Liver (tissue), 9 donors: ENCODE results near the gene TM9SF3. TPM values are rescaled to one million over a fixed set of nuclear protein-coding genes. Genes with fewer than 3 reads are reported as not detected.

Experiments used
- DNase-seq: peaks from one replicate; pipeline ENCODE4 v3.0.0-alpha.2; 2017; ENCODE audit warnings: low spot score
- H3K27ac ChIP-seq, 2 donors: one replicate each; pipeline ENCODE4 v1.7.0; 2013; ENCODE audit warnings: inconsistent platforms in 2 of 2, low read length in 2 of 2, control low read depth in 1 of 2, low read depth in 1 of 2, mild to moderate bottlenecking in 1 of 2
- H3K27me3 ChIP-seq, 4 donors: one replicate each; pipeline versions ENCODE4 v1.6.1 to v1.7.0; 2013; ENCODE audit warnings: low read length in 3 of 4, inconsistent platforms in 1 of 4, mild to moderate bottlenecking in 1 of 4, moderate library complexity in 1 of 4; ENCODE audit not compliant: control insufficient read depth in 4 of 4, insufficient read depth in 4 of 4
- H3K36me3 ChIP-seq, 4 donors: one replicate each; pipeline versions ENCODE4 v1.6.1 to v1.7.0; 2013; ENCODE audit warnings: low read length in 3 of 4, mild to moderate bottlenecking in 3 of 4, low read depth in 1 of 4, moderate library complexity in 1 of 4; ENCODE audit not compliant: control insufficient read depth in 4 of 4, insufficient read depth in 3 of 4
- H3K4me1 ChIP-seq, 4 donors: one replicate each; pipeline versions ENCODE4 v1.6.1 to v1.7.0; 2013; ENCODE audit warnings: low read length in 3 of 4, mild to moderate bottlenecking in 3 of 4, moderate library complexity in 1 of 4; ENCODE audit not compliant: control insufficient read depth in 4 of 4, insufficient read depth in 4 of 4
- H3K4me3 ChIP-seq, 3 donors: one replicate each; pipeline versions ENCODE4 v1.6.1 to v1.7.0; 2013; ENCODE audit warnings: low read length in 3 of 3, control low read depth in 1 of 3, low read depth in 1 of 3, mild to moderate bottlenecking in 1 of 3
- H3K9ac ChIP-seq, 2 donors: one replicate each; pipeline ENCODE4 v1.7.0; 2013; ENCODE audit warnings: low read length in 2 of 2, mild to moderate bottlenecking in 2 of 2, moderate library complexity in 2 of 2, control low read depth in 1 of 2, low read depth in 1 of 2
- H3K9me3 ChIP-seq, 4 donors: one replicate each; pipeline versions ENCODE4 v1.6.1 to v1.7.0; 2013; ENCODE audit warnings: low read length in 3 of 4; ENCODE audit not compliant: control insufficient read depth in 4 of 4
- EGR1 ChIP-seq, 2 donors: IDR thresholded peaks; 2 replicates each; pipeline ENCODE4 v1.6.1; 2016 to 2018; ENCODE audit warnings: antibody characterized with exemption in 2 of 2, low read depth in 2 of 2
- FOXA1 ChIP-seq: IDR thresholded peaks from 2 replicates; pipeline ENCODE4 v1.6.1; 2016; ENCODE audit warnings: antibody characterized with exemption
- FOXA2 ChIP-seq: IDR thresholded peaks from 2 replicates; pipeline ENCODE4 v1.6.1; 2016; ENCODE audit warnings: antibody characterized with exemption
- HNF4A ChIP-seq, 2 donors: conservative IDR thresholded peaks; 2 replicates each; pipeline ENCODE4 v1.6.1; 2016; ENCODE audit warnings: antibody characterized with exemption in 2 of 2, mild to moderate bottlenecking in 2 of 2
- HNF4G ChIP-seq: IDR thresholded peaks from 2 replicates; pipeline ENCODE4 v1.6.1; 2016; ENCODE audit warnings: antibody characterized with exemption
- MAX ChIP-seq: IDR thresholded peaks from 2 replicates; pipeline ENCODE4 v1.6.1; 2016; ENCODE audit warnings: antibody characterized with exemption
- NR2F2 ChIP-seq: IDR thresholded peaks from 2 replicates; pipeline ENCODE4 v1.6.1; 2016; ENCODE audit warnings: antibody characterized with exemption
- RAD21 ChIP-seq, 2 donors: IDR thresholded peaks; 2 replicates each; pipeline ENCODE4 v1.6.1; 2016; ENCODE audit warnings: antibody characterized with exemption in 2 of 2, mild to moderate bottlenecking in 2 of 2
- RXRA ChIP-seq, 2 donors: IDR thresholded peaks; 2 replicates each; pipeline ENCODE4 v1.6.1; 2017 to 2018; ENCODE audit warnings: antibody characterized with exemption in 2 of 2, mild to moderate bottlenecking in 1 of 2
- SP1 ChIP-seq: IDR thresholded peaks from 2 replicates; pipeline ENCODE4 v1.6.1; 2018; ENCODE audit warnings: antibody characterized with exemption, mild to moderate bottlenecking
- TAF1 ChIP-seq: conservative IDR thresholded peaks from 2 replicates; pipeline ENCODE4 v1.6.1; 2016; ENCODE audit warnings: antibody characterized with exemption, mild to moderate bottlenecking
- YY1 ChIP-seq: IDR thresholded peaks from 2 replicates; pipeline ENCODE4 v1.6.1; 2016; ENCODE audit warnings: antibody characterized with exemption, mild to moderate bottlenecking
- ZBTB33 ChIP-seq: IDR thresholded peaks from 2 replicates; pipeline ENCODE4 v1.6.1; 2016; ENCODE audit warnings: antibody characterized with exemption
- WGBS: extraction: QIAGEN DNeasy Blood & Tissue Kit; methylation state at CpG from one replicate; pipeline ENCODE4 v1.1.7; 2013; 5-methylcytosine and 5-hydroxymethylcytosine counted together
- polyA plus RNA-seq, 2 donors: library from polyadenylated mRNA; stranded (reverse) in 1 of 2; unstranded in 1 of 2; fragments of 200-250 nt in 1 of 2; fragments of >200 nt in 1 of 2; fragmentation: Nextera tagmentation in 1 of 2; extraction: Ambion mirVana in 1 of 2; gene quantifications; one replicate each; pipeline versions ENCODE4 v1.2.1 to v1.2.3, GENCODE V29; 2013 to 2015
- total RNA-seq, 2 donors: library from RNA; depleted of rRNA; stranded (reverse); fragments of >200 nt; gene quantifications; one replicate each; pipeline ENCODE4 v1.2.3, GENCODE V29; 2014
- TF ChIP-seq, protein P1 (sequence below): fragments of 150-350 bp; IDR thresholded peaks from 2 replicates; pipeline ENCODE4 v1.5.1; 2017; ENCODE audit warnings: improper control_type of control experiment, low read depth, low read length; ENCODE audit not compliant: missing input control
- donor health status: healthy.
- donor health status: healthy.
- donor health status: healthy.
- donor health status: healthy.
- donor health status: healthy.

The TM9SF3 gene
- total and polyA plus RNA-seq, 4 donors: 20.5 to 115 (median 55.4) TPM

DNA sequence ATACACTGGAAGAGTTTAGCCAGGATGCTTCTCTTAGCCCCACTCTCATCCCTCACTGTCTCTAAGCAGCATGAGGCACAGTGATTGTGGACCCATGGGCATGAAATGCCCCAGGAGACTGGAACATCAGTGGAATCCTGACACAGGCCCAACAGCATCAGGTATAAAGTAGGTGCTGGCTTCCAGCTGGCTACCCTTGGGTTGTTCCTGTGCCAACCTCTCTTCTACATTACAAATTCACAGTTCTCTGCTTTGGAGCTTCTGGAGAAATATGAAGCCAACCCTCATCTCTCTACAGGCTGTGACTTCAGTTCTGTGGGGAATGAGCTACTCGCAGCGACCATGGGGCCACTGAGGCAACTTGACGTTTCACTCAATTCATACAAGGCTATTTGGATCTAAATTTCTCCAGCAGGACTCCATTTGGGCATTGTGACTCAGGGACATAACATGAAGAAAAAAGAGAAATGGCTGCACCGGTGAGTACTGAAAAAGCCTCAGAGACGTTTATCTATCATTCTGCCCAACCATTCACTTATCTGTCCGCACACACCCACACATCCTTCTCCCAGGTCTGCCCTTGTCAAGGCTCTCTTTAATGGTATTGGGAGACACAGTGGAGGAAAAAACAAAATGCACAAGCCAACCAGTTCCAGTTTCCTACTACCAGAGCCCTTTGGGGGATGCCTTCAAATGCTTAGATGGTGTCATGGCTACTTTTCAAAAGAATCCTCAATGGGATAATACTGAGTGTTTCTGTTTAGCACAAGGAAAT lies 35.4 kb upstream of the TM9SF3 start:
- Histone ChIP-seq H3K9me3 (no peaks in the 10 kb centered on the region), H3K4me1 (peaks cover 0 to 10% (median 5%) of the 10 kb centered on the region in 4 donors), H3K9ac (no peak overlapping the region), H3K27me3 (no peaks in the 10 kb centered on the region), H3K36me3 (peaks cover 14 to 77% (median 69%) of the 10 kb centered on the region in 4 donors), H3K27ac (no peak overlapping the region), H3K4me3 (no peak overlapping the region)
- WGBS: 92% methylated on average over 6 of the region's 6 CpGs
- DNase-seq: peak; percentile 69
- TF ChIP-seq EGR1 (IDR thresholded peaks at IDR 0.05; ENCODE audit: low read depth in 2 of 2) (no peak), RXRA (IDR thresholded peaks at IDR 0.05) (no peak), MAX (no peak), YY1 (no peak), NR2F2 (no peak), SP1 (no peak), ZBTB33 (no peak), RAD21 (IDR thresholded peaks at IDR 0.05) (no peak), TAF1 (no peak), FOXA2 (no peak)
- TF ChIP-seq, protein P1, sequence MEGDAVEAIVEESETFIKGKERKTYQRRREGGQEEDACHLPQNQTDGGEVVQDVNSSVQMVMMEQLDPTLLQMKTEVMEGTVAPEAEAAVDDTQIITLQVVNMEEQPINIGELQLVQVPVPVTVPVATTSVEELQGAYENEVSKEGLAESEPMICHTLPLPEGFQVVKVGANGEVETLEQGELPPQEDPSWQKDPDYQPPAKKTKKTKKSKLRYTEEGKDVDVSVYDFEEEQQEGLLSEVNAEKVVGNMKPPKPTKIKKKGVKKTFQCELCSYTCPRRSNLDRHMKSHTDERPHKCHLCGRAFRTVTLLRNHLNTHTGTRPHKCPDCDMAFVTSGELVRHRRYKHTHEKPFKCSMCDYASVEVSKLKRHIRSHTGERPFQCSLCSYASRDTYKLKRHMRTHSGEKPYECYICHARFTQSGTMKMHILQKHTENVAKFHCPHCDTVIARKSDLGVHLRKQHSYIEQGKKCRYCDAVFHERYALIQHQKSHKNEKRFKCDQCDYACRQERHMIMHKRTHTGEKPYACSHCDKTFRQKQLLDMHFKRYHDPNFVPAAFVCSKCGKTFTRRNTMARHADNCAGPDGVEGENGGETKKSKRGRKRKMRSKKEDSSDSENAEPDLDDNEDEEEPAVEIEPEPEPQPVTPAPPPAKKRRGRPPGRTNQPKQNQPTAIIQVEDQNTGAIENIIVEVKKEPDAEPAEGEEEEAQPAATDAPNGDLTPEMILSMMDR: no peak

DNA sequence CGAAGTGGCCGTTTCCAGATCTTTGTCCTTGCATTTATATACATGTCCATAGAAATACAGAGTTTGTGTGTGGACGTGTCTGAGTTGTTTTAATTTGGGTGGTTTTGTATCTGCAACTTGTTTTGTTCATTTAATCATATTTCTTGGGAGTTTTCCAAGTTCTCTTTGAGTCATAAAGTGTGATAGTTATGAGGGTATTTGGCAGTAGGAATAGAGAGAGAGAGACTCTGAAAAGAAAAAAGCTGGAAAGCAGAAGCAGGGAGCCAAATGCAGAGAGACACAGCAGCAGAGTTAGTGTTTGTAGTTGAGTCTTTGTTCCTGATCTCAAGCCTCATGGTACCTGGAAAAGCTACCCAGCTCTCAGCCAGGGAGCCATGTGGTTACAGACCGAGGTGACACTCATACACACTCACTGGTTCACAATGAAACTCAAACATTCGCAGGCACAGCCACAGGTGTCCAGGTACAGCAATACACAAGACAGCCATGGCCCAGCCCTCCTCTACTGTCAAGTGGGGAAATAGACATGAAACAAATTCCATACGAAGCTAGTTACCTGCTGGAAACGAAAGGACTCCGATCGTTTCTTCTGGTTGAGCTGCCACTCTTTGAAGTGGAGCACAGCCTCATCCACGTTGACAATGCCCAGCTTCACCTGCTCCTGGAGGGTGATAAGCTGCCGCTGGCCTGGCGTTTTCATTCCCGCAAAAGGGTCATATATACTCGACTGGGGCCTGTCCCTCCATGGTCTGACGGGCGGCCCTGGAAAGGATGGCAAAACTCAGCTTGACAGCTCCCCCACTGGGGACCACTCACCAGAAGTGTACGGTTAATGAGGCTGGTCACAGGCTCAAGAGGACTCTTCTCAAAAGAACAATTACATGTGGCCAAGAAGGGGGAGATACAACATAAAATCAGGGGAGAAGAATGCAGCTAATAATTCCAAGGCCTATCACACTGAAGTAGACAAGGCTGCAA lies 33.3 kb upstream of the TM9SF3 start:
- 84% methylated on average over 17 of the region's 17 CpGs for WGBS
- peaks cover 0 to 10% (median 5%) of the 10 kb centered on the region in 4 donors for H3K4me1 ChIP-seq
- no peak overlapping the region for H3K27ac ChIP-seq
- H3K4me3 ChIP-seq: no peak overlapping the region
- DNase-seq: no peak
- TF ChIP-seq FOXA2 (no peak), ZBTB33 (no peak), MAX (no peak), YY1 (no peak), NR2F2 (no peak), RXRA (IDR thresholded peaks at IDR 0.05) (no peak), HNF4A (conservative IDR thresholded peaks at IDR 0.05) (no peak), TAF1 (no peak), HNF4G (no peak), FOXA1 (no peak)
- TF ChIP-seq, protein P1: no peak
- H3K9ac ChIP-seq: no peak overlapping the region
- H3K36me3 ChIP-seq: peaks cover 13 to 76% (median 68%) of the 10 kb centered on the region in 4 donors
- H3K27me3 ChIP-seq: no peaks in the 10 kb centered on the region
- H3K9me3 ChIP-seq: no peaks in the 10 kb centered on the region
